K562 (cell line): Measurements from ENCODE around the gene SNRPF.

Experiments
- BACH1 ChIP-seq: fragments of 200-800 bp; sonication (Bioruptor generic); IDR thresholded peaks from 2 replicates; pipeline ENCODE4 v1.6.1; 2016; ENCODE audit warnings: missing genetic modification characterization, missing compliant biosample characterization
- CREB1 ChIP-seq, 2 experiments: sonication (generic) in 1 of 2; formaldehyde crosslinking in 1 of 2; IDR thresholded peaks; 2 replicates each; pipeline versions ENCODE4 v1.6.1 to v1.8.0; 2012 to 2022; ENCODE audit warnings: inconsistent platforms in 1 of 2, mild to moderate bottlenecking in 1 of 2, missing genetic modification reagents in 1 of 2, moderate library complexity in 1 of 2
- MEIS2 ChIP-seq: fragments of 450-650 bp; IDR thresholded peaks from 2 replicates; pipeline ENCODE4 v1.6.1; 2014; ENCODE audit warnings: mild to moderate bottlenecking; ENCODE audit not compliant: partially characterized antibody
- POLR2A ChIP-seq: fragments of 450-650 bp; conservative IDR thresholded peaks from 2 replicates; pipeline ENCODE4 v1.6.1; 2016
- RAD21 ChIP-seq, 2 experiments: fragments of 250-450 bp in 1 of 2; fragments of 450-650 bp in 1 of 2; sonication (Bioruptor Pico) in 1 of 2; formaldehyde crosslinking in 1 of 2; IDR thresholded peaks in 1 of 2; conservative IDR thresholded peaks in 1 of 2; 2 replicates each; pipeline versions ENCODE4 v1.4.0 to v1.8.0; 2020 to 2022; ENCODE audit warnings: mild to moderate bottlenecking in 2 of 2, moderate library complexity in 1 of 2
- ZNF274 ChIP-seq: IDR thresholded peaks from 2 replicates; pipeline ENCODE4 v1.6.1; 2011; ENCODE audit warnings: low read depth, mild to moderate bottlenecking, low read length, moderate library complexity, borderline replicate concordance
- ZZZ3 ChIP-seq: fragments of 450-650 bp; IDR thresholded peaks from 2 replicates; pipeline ENCODE4 v1.6.1; 2016; ENCODE audit warnings: antibody characterized with exemption, mild to moderate bottlenecking, moderate library complexity
- TF ChIP-seq, protein P1 (sequence below): fragments of 250-450 bp; sonication (Bioruptor Pico); IDR thresholded peaks from 2 replicates; pipeline ENCODE4 v1.4.0; 2020; ENCODE audit warnings: borderline replicate concordance
- TF ChIP-seq, protein P2 (sequence below): IDR thresholded peaks from 2 replicates; pipeline ENCODE4 v1.6.1; 2016; ENCODE audit warnings: missing genetic modification characterization, missing compliant biosample characterization
- TF ChIP-seq, protein P3 (sequence below), 3 experiments: IDR thresholded peaks in 2 of 3; conservative IDR thresholded peaks in 1 of 3; 2 replicates each; pipeline ENCODE4 v1.5.1; 2011 to 2012; ENCODE audit warnings: low read length in 3 of 3, mild to moderate bottlenecking in 3 of 3, control low read depth in 2 of 3, improper control_type of control experiment in 1 of 3, inconsistent platforms in 1 of 3, low read depth in 1 of 3, mixed read lengths in 1 of 3, moderate library complexity in 1 of 3; ENCODE audit not compliant: insufficient read depth in 2 of 3
- TF ChIP-seq, protein P4 (sequence below): fragments of 250-450 bp; sonication (Bioruptor Pico); IDR thresholded peaks from 2 replicates; pipeline ENCODE4 v1.4.0; 2020; ENCODE audit warnings: mild to moderate bottlenecking, moderate library complexity
- TF ChIP-seq, protein P5 (sequence below): fragments of 250-450 bp; sonication (Bioruptor Pico); IDR thresholded peaks from 2 replicates; pipeline ENCODE4 v1.5.0; 2022; ENCODE audit warnings: mild to moderate bottlenecking
- TF ChIP-seq, protein P6 (sequence below): fragments of 450-650 bp; formaldehyde crosslinking; conservative IDR thresholded peaks from 2 replicates; pipeline ENCODE4 v1.4.0; 2022; ENCODE audit warnings: mild to moderate bottlenecking, missing genetic modification characterization

DNA sequence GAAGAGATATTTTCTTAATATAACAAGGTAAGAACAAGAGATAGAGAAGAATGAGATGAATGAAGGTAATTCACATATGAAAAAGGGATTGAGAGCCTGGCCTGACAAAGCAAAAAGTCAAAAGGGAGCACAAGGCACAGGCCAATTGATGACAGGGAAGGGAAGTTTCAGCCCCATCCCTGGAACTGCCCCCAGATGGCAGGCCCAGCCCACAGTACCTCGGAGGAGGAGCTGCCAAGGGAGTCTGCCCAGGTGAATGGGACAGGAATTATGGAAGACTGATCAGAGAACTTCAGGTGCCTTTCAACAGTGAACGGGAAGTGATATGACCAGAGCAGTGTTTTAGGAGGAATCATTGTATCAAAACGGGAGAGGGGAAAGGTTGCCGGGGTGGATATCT lies 15.7 kb downstream of the SNRPF start:
- TF ChIP-seq, protein P1, sequence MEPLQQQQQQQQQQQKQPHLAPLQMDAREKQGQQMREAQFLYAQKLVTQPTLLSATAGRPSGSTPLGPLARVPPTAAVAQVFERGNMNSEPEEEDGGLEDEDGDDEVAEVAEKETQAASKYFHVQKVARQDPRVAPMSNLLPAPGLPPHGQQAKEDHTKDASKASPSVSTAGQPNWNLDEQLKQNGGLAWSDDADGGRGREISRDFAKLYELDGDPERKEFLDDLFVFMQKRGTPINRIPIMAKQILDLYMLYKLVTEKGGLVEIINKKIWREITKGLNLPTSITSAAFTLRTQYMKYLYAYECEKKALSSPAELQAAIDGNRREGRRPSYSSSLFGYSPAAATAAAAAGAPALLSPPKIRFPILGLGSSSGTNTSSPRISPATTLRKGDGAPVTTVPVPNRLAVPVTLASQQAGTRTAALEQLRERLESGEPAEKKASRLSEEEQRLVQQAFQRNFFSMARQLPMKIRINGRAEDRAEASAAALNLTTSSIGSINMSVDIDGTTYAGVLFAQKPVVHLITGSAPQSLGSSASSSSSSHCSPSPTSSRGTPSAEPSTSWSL: no peak
- TF ChIP-seq RAD21 (CRISPR knock-in tag; conservative IDR thresholded peaks at IDR 0.05 in 1 of 2, IDR thresholded peaks at IDR 0.05 in 1 of 2): no peak
- TF ChIP-seq, protein P2, sequence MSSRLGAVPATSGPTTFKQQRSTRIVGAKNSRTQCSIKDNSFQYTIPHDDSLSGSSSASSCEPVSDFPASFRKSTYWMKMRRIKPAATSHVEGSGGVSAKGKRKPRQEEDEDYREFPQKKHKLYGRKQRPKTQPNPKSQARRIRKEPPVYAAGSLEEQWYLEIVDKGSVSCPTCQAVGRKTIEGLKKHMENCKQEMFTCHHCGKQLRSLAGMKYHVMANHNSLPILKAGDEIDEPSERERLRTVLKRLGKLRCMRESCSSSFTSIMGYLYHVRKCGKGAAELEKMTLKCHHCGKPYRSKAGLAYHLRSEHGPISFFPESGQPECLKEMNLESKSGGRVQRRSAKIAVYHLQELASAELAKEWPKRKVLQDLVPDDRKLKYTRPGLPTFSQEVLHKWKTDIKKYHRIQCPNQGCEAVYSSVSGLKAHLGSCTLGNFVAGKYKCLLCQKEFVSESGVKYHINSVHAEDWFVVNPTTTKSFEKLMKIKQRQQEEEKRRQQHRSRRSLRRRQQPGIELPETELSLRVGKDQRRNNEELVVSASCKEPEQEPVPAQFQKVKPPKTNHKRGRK (tag): no peak
- no peak for TF ChIP-seq ZZZ3
- TF ChIP-seq, protein P3, sequence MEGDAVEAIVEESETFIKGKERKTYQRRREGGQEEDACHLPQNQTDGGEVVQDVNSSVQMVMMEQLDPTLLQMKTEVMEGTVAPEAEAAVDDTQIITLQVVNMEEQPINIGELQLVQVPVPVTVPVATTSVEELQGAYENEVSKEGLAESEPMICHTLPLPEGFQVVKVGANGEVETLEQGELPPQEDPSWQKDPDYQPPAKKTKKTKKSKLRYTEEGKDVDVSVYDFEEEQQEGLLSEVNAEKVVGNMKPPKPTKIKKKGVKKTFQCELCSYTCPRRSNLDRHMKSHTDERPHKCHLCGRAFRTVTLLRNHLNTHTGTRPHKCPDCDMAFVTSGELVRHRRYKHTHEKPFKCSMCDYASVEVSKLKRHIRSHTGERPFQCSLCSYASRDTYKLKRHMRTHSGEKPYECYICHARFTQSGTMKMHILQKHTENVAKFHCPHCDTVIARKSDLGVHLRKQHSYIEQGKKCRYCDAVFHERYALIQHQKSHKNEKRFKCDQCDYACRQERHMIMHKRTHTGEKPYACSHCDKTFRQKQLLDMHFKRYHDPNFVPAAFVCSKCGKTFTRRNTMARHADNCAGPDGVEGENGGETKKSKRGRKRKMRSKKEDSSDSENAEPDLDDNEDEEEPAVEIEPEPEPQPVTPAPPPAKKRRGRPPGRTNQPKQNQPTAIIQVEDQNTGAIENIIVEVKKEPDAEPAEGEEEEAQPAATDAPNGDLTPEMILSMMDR (IDR thresholded peaks at IDR 0.05 in 2 of 3, conservative IDR thresholded peaks at IDR 0.05 in 1 of 3; ENCODE audit: insufficient read depth in 2 of 3, low read depth in 1 of 3, low read length in 3 of 3): no peak
- TF ChIP-seq CREB1 (IDR thresholded peaks at IDR 0.05): no peak
- no peak for TF ChIP-seq CREB1 (CRISPR knock-in tag; IDR thresholded peaks at IDR 0.05)
- TF ChIP-seq POLR2A: no peak
- TF ChIP-seq, protein P4, sequence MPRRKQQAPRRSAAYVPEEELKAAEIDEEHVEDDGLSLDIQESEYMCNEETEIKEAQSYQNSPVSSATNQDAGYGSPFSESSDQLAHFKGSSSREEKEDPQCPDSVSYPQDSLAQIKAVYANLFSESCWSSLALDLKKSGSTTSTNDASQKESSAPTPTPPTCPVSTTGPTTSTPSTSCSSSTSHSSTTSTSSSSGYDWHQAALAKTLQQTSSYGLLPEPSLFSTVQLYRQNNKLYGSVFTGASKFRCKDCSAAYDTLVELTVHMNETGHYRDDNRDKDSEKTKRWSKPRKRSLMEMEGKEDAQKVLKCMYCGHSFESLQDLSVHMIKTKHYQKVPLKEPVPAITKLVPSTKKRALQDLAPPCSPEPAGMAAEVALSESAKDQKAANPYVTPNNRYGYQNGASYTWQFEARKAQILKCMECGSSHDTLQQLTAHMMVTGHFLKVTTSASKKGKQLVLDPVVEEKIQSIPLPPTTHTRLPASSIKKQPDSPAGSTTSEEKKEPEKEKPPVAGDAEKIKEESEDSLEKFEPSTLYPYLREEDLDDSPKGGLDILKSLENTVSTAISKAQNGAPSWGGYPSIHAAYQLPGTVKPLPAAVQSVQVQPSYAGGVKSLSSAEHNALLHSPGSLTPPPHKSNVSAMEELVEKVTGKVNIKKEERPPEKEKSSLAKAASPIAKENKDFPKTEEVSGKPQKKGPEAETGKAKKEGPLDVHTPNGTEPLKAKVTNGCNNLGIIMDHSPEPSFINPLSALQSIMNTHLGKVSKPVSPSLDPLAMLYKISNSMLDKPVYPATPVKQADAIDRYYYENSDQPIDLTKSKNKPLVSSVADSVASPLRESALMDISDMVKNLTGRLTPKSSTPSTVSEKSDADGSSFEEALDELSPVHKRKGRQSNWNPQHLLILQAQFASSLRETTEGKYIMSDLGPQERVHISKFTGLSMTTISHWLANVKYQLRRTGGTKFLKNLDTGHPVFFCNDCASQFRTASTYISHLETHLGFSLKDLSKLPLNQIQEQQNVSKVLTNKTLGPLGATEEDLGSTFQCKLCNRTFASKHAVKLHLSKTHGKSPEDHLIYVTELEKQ (CRISPR knock-in tag): no peak
- TF ChIP-seq, protein P5, sequence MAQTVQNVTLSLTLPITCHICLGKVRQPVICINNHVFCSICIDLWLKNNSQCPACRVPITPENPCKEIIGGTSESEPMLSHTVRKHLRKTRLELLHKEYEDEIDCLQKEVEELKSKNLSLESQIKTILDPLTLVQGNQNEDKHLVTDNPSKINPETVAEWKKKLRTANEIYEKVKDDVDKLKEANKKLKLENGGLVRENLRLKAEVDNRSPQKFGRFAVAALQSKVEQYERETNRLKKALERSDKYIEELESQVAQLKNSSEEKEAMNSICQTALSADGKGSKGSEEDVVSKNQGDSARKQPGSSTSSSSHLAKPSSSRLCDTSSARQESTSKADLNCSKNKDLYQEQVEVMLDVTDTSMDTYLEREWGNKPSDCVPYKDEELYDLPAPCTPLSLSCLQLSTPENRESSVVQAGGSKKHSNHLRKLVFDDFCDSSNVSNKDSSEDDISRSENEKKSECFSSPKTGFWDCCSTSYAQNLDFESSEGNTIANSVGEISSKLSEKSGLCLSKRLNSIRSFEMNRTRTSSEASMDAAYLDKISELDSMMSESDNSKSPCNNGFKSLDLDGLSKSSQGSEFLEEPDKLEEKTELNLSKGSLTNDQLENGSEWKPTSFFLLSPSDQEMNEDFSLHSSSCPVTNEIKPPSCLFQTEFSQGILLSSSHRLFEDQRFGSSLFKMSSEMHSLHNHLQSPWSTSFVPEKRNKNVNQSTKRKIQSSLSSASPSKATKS: no peak
- no peak for TF ChIP-seq MEIS2
- no peak for TF ChIP-seq ZNF274
- no peak for TF ChIP-seq BACH1 (tag)
- TF ChIP-seq, protein P6, sequence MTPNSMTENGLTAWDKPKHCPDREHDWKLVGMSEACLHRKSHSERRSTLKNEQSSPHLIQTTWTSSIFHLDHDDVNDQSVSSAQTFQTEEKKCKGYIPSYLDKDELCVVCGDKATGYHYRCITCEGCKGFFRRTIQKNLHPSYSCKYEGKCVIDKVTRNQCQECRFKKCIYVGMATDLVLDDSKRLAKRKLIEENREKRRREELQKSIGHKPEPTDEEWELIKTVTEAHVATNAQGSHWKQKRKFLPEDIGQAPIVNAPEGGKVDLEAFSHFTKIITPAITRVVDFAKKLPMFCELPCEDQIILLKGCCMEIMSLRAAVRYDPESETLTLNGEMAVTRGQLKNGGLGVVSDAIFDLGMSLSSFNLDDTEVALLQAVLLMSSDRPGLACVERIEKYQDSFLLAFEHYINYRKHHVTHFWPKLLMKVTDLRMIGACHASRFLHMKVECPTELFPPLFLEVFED (CRISPR knock-in tag): no peak
